Stimulated activated naive CD8-positive, alpha-beta T cell treated with anti-CD3 and anti-CD28 coated beads, Interleukin-15, Interleukin-2, amounts not matched to agents 100 ng/mL and 50 ng/mL, for 24 hours (primary cell): Measurements from ENCODE around the gene TBC1D23.
A peak's percentile ranks its signal among the peaks of the same experiment; 100 is the strongest.
"Not testable (repeated sequence)": the region's sequence is repeated elsewhere in the genome, so short reads cannot be mapped to it uniquely, and the experiment has no call there.

Experiments
- H3K27ac Mint-ChIP-seq: one replicate; pipeline ENCODE4 v1.8.0; 2021; ENCODE audit warnings: mild to moderate bottlenecking, mixed read lengths
- H3K27me3 Mint-ChIP-seq: one replicate; pipeline ENCODE4 v1.8.0; 2021; ENCODE audit warnings: mixed read lengths
- H3K36me3 Mint-ChIP-seq: one replicate; pipeline ENCODE4 v1.8.0; 2021; ENCODE audit warnings: low read depth, mixed read lengths
- H3K4me1 Mint-ChIP-seq: one replicate; pipeline ENCODE4 v1.8.0; 2021; ENCODE audit warnings: low read depth, mixed read lengths
- H3K4me3 Mint-ChIP-seq: one replicate; pipeline ENCODE4 v1.8.0; 2021; ENCODE audit warnings: mild to moderate bottlenecking, mixed read lengths
- H3K9me3 Mint-ChIP-seq: one replicate; pipeline ENCODE4 v1.8.0; 2021; ENCODE audit warnings: mixed read lengths

The TBC1D23 gene

DNA sequence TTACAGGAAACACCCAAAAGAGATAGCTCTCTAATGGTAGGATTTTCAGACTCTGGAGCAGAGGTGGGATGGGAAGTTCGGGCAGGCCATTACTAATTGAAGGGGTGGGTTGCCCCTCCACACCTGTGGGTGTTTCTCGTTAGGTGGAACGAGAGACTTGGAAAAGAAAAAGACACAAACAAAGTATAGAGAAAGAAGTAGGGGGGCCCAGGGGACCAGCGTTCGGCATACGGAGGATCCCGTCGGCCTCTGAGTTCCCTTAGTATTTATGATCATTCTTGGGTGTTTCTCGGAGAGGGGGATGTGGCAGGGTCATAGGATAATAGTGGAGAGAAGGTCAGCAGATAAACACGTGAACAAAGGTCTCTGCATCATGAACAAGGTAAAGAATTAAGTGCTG lies 75.4 kb downstream of the TBC1D23 start:
- H3K27ac Mint-ChIP-seq, H3K27me3 Mint-ChIP-seq, H3K9me3 Mint-ChIP-seq: not testable (repeated sequence)
- Mint-ChIP-seq H3K36me3 (peaks cover 26% of the 10 kb centered on the region), H3K4me3 (peak overlapping the region; percentile 98), H3K4me1 (peaks cover 25% of the 10 kb centered on the region)

GRCh38 chr3:100338911-100339310 lies 78.1 kb downstream of the TBC1D23 start:
- no peak overlapping the region for H3K4me3 Mint-ChIP-seq
- peaks cover 4% of the 10 kb centered on the region for H3K9me3 Mint-ChIP-seq
- H3K36me3 Mint-ChIP-seq = peaks cover 52% of the 10 kb centered on the region
- H3K27me3 Mint-ChIP-seq = no peaks in the 10 kb centered on the region
- H3K4me1 Mint-ChIP-seq = peaks cover 24% of the 10 kb centered on the region
- H3K27ac Mint-ChIP-seq = no peak overlapping the region

- Mint-ChIP-seq H3K36me3 (peaks cover 60% of the 10 kb centered on the region), H3K9me3 (peaks cover 4% of the 10 kb centered on the region), H3K4me3 (no peak overlapping the region), H3K27ac (no peak overlapping the region), H3K27me3 (no peaks in the 10 kb centered on the region), H3K4me1 (peaks cover 18% of the 10 kb centered on the region)
These were observed 79.0 kb downstream of the TBC1D23 start for GRCh38 chr3:100339786-100340185.

- Mint-ChIP-seq H3K36me3 (peaks cover 60% of the 10 kb centered on the region), H3K4me3 (no peak overlapping the region), H3K27me3 (no peaks in the 10 kb centered on the region), H3K27ac (no peak overlapping the region), H3K9me3 (peaks cover 4% of the 10 kb centered on the region), H3K4me1 (peaks cover 12% of the 10 kb centered on the region)
These were observed 79.7 kb downstream of the TBC1D23 start for GRCh38 chr3:100340527-100340926.

- Mint-ChIP-seq H3K4me3 (no peak overlapping the region), H3K4me1 (no peaks in the 10 kb centered on the region), H3K9me3 (peaks cover 6% of the 10 kb centered on the region), H3K27ac (no peak overlapping the region), H3K27me3 (no peaks in the 10 kb centered on the region), H3K36me3 (peaks cover 79% of the 10 kb centered on the region)
These were observed 87.9 kb downstream of the TBC1D23 start for GRCh38 chr3:100348727-100349126.

GRCh38 chr3:100351770-100352169 lies 91.0 kb downstream of the TBC1D23 start:
- not testable (repeated sequence) for H3K27ac Mint-ChIP-seq, H3K4me3 Mint-ChIP-seq, H3K27me3 Mint-ChIP-seq, H3K4me1 Mint-ChIP-seq, H3K9me3 Mint-ChIP-seq
- H3K36me3 Mint-ChIP-seq = peaks cover 79% of the 10 kb centered on the region

- H3K27ac Mint-ChIP-seq = no peak overlapping the region
These were observed 91.8 kb downstream of the TBC1D23 start for GRCh38 chr3:100352296-100353231.

GRCh38 chr3:100354850-100355249 lies 94.1 kb downstream of the TBC1D23 start:
- no peak overlapping the region for H3K4me3 Mint-ChIP-seq
- no peak overlapping the region for H3K27ac Mint-ChIP-seq
- peaks cover 4% of the 10 kb centered on the region for H3K9me3 Mint-ChIP-seq
- H3K27me3 Mint-ChIP-seq = no peaks in the 10 kb centered on the region
- H3K36me3 Mint-ChIP-seq = peaks cover 77% of the 10 kb centered on the region
- H3K4me1 Mint-ChIP-seq = no peaks in the 10 kb centered on the region

More at GRCh38 chr3:100352296-100353231, 91.8 kb downstream of the TBC1D23 start:
- Mint-ChIP-seq H3K27me3 (no peaks in the 10 kb centered on the region), H3K4me3 (no peak overlapping the region), H3K36me3 (peaks cover 78% of the 10 kb centered on the region), H3K9me3 (peaks cover 6% of the 10 kb centered on the region), H3K4me1 (no peaks in the 10 kb centered on the region)

GRCh38 chr3:100358413-100358812 lies 97.6 kb downstream of the TBC1D23 start:
- Mint-ChIP-seq H3K27ac (no peak overlapping the region), H3K4me1 (no peaks in the 10 kb centered on the region), H3K9me3 (no peaks in the 10 kb centered on the region), H3K4me3 (no peak overlapping the region), H3K36me3 (peaks cover 79% of the 10 kb centered on the region), H3K27me3 (no peaks in the 10 kb centered on the region)

GRCh38 chr3:100359035-100359434 lies 98.2 kb downstream of the TBC1D23 start:
- Mint-ChIP-seq H3K9me3 (no peaks in the 10 kb centered on the region), H3K27ac (no peak overlapping the region), H3K36me3 (peaks cover 82% of the 10 kb centered on the region), H3K27me3 (no peaks in the 10 kb centered on the region), H3K4me1 (no peaks in the 10 kb centered on the region), H3K4me3 (no peak overlapping the region)

DNA sequence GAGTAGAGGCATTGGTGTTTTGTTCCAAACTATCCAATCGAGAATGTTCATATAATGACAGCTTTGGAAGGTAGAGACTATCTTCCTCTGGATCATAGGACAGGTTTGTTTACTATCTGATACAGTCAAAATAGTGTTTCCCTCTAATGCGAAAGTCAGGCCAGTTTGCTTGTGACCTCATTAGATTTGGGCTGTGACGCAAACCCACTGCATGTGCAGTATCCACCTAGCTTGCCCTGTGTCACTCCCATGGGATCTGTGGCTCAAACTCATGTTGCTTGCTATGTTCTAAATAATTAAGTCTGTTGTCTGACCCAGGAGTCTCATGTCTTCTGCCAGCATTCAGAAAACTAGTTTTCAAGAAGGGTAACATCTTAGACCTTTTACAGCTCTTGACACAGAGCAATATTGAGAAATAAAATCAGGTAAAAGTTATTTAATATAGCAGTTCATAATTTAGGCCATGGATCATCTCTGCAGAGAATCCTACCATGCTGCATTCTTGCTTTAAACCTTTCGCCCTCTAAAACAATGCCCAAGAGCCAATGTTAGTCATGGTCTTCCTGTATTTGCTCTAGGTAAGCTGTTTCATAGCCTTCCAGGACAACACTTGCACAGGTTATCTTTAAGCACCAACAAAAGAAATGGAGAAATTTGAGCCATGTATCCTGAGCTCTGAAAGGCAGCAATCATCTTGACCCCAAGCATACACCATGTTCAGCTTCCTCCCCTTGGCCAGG lies 100.1 kb downstream of the TBC1D23 start:
- Mint-ChIP-seq H3K9me3 (no peaks in the 10 kb centered on the region), H3K27ac (no peak overlapping the region), H3K27me3 (no peaks in the 10 kb centered on the region), H3K4me1 (no peaks in the 10 kb centered on the region), H3K4me3 (no peak overlapping the region), H3K36me3 (peaks cover 82% of the 10 kb centered on the region)

- H3K27ac Mint-ChIP-seq = no peak overlapping the region
- H3K4me3 Mint-ChIP-seq = no peak overlapping the region
- no peaks in the 10 kb centered on the region for H3K9me3 Mint-ChIP-seq
- H3K36me3 Mint-ChIP-seq = peaks cover 77% of the 10 kb centered on the region
- no peaks in the 10 kb centered on the region for H3K27me3 Mint-ChIP-seq
- H3K4me1 Mint-ChIP-seq = no peaks in the 10 kb centered on the region
These were observed 101.1 kb downstream of the TBC1D23 start for GRCh38 chr3:100361897-100362296.

DNA sequence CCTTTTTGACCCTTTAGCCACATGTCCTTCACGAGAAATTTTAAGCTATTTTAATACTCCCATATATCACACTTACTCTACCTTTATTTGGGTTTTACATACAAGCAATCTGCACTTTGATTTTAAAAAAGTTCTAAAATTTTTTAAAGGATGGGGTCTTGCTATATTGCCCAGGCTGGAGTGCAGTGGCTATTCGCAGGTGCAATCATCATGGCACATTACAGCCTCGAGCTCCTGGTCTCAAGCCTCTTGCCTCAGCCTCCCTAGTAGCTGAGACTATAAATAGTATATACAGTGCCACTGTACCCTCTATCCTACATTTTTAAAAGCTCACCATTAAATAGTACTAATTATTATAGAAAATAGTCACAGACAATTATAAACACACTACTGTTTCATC lies 103.6 kb downstream of the TBC1D23 start:
- H3K4me3 Mint-ChIP-seq = no peak overlapping the region
- peaks cover 79% of the 10 kb centered on the region for H3K36me3 Mint-ChIP-seq
- H3K27me3 Mint-ChIP-seq = no peaks in the 10 kb centered on the region
- H3K27ac Mint-ChIP-seq = no peak overlapping the region
- H3K4me1 Mint-ChIP-seq = no peaks in the 10 kb centered on the region
- H3K9me3 Mint-ChIP-seq = no peaks in the 10 kb centered on the region

DNA sequence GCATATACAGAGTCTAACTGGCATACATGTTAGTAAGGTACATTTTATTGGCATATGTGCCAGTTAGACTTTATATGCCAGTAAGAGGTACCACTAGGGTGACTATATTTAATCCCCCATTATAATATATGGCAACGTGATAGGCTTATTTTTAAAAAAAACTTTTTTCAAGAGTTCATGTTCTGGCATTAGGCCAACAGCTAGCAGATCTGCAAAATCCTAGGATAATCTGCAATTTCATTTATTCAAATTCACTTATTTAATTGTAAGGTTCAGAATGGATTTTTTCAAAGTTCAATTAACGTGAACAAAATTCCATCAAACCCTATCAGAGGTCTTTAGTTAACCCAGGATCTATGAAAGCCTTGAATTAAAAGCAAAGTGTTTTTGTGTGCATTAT lies 105.6 kb downstream of the TBC1D23 start:
- Mint-ChIP-seq H3K4me3 (no peak overlapping the region), H3K4me1 (no peaks in the 10 kb centered on the region), H3K27me3 (no peaks in the 10 kb centered on the region), H3K36me3 (peaks cover 79% of the 10 kb centered on the region), H3K27ac (no peak overlapping the region), H3K9me3 (no peaks in the 10 kb centered on the region)

- H3K36me3 Mint-ChIP-seq = peaks cover 73% of the 10 kb centered on the region
- H3K4me1 Mint-ChIP-seq = no peaks in the 10 kb centered on the region
- no peak overlapping the region for H3K27ac Mint-ChIP-seq
- no peak overlapping the region for H3K4me3 Mint-ChIP-seq
- no peaks in the 10 kb centered on the region for H3K9me3 Mint-ChIP-seq
- no peaks in the 10 kb centered on the region for H3K27me3 Mint-ChIP-seq
These were observed 107.6 kb downstream of the TBC1D23 start for GRCh38 chr3:100368441-100368840.
